GM19468 (cell line): ENCODE measurements around the gene TFCP2.
"Not testable (repeated sequence)": the region's sequence is repeated elsewhere in the genome, so short reads cannot be mapped to it uniquely, and the experiment has no call there.

Source experiments
- ATAC-seq: cut with Tn5 transposase; IDR thresholded peaks from one replicate; pipeline ENCODE4 v1.9.1; 2021; ENCODE audit warnings: mild to moderate bottlenecking, moderate library complexity, moderate number of reproducible peaks; ENCODE audit not compliant: unreplicated experiment; ENCODE audit errors: extremely low read depth

TFCP2 gene

DNA sequence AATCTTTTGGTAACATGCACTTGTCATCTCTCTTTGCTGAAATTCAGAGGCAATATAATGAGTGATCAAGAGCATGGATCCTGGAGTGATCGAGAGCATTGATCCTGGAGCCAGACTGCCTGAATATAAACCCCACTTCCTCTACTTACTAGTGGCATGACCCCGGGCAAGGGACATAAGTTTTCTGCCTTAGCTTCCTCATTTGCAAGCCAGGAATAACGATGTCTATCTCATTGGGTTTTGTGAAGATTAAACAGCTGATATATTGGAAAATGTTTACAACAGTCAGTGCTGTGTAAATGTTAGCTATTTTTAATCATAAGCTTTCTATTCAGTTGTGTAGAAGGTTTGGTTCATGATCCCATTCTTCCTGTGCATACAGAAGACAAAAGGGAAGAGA, 87.2 kb downstream of the TFCP2 start:
- no peak for ATAC-seq

DNA sequence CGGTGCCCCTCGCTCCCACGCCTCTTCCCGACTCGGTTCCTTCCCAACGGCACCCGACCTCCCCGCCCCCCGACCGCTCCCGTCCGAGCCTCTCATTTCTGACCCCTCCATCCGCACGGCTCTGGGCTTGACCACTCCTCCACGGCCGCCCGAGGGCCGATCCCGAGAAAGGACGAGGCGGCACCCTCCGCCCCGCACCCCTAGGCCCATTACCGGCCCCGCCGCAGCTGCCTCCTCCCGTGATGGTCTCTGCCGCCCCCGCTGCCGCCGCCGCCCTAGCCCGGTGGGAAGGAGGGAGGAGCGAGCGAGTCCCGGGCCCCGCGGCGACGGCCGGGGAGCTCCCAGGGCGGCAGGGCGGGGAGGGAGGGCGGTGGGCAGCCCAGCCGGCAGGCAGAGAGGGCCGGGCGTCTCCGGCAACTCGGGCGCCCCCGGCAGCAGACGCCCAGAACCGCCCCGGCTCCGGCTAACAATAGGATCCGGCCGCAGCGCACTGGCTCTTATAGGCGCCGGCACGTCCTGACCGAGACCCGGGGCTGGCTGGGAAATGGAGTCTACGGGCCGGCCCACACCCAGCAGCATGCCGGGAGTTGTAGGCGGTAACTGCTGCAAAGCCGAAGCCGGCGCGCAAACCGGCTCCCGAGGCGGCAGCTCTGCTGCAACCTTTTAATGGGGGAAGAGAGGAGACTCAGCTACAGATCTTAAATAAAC, 89.7 kb downstream of the TFCP2 start, which contains the start of gene CSRNP2:
Gene CSRNP2 (minus strand): TSS at position 471 of the 708 bp plus-strand sequence. CDS start 7,035 bp downstream, outside the sequence.
- ATAC-seq: peak; percentile 84

DNA sequence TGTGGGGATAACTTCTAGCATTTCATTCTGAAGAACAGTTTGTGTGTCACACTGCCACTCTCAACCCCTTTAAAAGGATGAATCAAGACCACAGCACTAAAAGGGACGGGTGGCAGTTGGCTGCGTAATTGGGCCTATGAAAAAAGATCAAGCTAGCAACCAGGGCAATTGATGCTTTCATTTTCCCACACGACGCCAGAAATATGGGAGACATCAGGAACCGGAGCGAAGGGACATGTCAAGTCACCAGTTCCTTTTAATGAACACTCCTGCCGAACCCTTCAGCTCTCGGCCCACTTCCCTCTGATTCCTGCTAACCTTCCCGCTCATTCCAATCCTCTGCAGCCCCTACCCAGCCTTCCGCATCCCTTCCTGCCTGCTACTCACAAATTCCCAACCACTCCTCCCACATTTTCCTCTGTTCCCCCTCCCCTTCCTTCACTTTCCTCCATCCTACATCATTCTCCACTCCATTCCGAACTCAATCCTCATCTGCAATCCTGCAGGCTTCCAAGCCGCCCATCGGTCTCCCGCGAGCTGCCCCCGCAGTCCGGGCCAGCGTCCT, 90.3 kb downstream of the TFCP2 start:
- ATAC-seq: no peak

DNA sequence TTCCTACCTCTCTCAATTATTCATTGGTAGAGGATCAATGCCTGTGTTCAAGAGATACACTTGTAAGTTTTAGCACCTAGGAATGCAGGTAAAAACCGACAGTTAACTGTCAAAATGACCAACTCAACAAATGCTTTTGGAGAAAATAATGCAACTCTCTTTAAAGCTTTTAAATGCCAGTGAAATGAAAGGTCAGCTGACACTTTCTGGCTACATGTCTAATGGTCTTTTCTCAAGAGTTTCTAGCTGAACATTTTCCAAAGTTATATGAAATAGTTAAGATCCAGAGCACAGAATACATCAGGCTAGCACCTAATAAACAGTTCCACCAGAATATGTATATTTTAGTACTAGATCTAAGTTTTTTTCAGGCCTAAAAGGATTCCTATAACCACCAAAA, 91.5 kb downstream of the TFCP2 start:
- no peak for ATAC-seq

DNA sequence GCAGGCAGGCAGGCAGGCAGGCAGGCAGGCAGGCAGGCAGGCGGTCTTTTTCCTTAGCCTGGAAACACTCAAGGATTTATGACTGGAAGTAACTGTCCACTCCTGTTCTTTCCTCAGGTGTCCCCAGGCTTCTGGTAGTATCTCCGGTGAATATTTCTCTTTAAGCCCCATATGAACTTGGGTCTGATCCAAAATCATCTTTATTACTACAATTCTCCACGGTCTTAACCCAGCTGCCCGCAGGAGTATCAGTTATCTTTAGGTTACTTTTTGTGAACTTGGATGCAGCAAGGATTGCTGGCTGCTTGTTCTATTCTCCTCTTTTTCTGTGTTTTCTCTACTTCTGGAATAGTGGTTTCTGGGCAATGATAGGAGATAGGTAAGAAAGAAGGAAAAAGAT, 92.8 kb downstream of the TFCP2 start:
- ATAC-seq: no peak

DNA sequence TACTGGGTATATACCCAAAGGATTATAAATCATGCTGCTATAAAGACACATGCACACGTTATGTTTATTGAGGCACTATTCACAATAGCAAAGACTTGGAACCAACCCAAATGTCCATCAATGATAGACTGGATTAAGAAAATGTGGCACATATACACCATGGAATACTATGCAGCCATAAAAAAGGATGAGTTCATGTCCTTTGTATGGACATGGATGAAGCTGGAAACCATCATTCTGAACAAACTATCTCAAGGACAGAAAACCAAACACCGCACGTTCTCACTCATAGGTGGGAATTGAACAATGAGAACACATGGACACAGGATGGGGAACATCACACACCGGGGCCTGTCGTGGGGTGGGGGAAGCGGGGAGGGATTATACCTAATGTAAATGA, 94.1 kb downstream of the TFCP2 start:
- ATAC-seq: not testable (repeated sequence)

DNA sequence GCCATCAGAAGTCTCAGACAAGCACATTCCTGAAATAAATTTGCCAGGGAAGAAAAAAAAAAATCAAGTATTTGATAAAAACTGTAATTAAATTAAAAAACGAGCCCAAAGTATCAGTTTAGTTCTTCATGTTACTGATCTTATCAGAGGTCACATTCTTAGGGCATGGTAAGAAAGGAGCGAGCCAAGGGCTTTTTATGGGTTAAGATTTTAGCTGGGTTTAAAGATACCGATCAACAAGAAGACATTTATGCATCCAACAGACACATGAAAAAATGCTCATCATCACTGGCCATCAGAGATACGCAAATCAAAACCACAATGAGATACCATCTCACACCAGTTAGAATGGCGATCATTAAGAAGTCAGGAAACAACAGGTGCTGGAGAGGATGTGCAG, 94.6 kb downstream of the TFCP2 start:
- ATAC-seq: not testable (repeated sequence)

DNA sequence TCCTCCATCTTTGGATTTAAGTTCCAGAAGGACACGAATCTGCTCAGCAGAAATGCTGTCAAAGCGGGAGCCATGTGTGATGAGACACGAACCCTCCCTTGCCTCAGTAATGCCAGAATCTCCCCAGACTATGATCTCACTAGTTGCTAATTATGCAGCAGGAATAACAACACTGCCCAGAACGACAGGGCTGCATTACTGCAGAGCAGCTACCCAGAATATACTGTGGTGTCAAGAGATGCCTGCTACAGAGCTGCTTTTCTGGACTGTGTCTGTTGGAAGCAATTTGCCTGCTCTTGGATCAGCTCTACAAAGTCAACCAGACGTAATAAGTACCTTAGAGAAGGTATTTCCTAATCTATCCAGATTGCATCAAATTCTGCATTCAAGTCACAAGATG, 95.0 kb downstream of the TFCP2 start:
- no peak for ATAC-seq

DNA sequence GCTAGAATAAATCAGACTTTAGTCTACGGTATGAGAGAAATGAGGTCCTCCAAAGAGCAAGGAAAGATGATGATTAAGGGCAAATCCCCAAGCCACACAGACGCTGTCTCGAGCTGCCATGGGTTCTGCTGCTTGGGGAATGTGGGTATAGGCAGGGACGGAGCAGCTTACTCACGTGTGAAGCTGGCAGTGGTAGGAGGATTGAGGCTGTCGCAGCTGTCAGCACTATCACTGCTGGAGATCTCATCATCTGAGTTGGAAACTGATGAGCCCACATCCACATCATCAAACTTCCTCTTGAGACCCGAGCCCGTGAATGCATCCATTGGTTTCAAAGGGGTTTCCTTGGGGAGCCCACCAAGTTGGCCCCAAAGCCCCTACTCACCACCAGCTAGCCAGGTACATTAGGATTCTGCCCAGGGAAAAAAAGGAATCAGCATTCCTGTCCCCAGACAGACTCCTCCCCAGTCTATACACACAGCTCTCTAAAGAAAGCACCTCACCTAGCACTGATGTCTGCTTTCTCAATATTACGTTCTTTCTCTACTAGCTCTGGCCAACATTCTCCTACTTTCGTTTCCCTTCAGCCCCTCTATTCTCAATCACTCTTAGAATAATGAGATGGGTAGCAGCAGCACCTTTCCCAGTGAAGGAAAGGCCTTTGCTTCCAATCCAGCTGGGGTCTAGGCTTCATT, 96.6 kb downstream of the TFCP2 start:
- no peak for ATAC-seq

DNA sequence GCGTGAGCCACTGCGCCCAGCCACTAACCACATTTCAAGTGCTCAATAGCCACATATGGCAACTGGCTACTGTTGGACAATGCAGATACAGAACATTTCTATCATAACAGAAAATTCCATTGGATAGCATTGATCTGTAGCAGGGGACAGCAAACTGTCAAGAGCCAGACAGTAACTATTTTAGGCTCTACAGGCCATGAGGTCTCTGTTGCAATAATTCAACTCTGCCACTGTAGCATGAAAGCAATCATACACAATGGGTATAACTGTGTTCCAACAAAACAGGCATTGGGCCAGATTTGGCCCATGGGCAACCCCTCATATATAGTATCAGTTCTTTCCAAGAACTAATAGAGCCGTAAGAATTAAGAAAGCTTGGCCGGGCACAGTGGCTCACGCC, 97.5 kb downstream of the TFCP2 start:
- no peak for ATAC-seq

DNA sequence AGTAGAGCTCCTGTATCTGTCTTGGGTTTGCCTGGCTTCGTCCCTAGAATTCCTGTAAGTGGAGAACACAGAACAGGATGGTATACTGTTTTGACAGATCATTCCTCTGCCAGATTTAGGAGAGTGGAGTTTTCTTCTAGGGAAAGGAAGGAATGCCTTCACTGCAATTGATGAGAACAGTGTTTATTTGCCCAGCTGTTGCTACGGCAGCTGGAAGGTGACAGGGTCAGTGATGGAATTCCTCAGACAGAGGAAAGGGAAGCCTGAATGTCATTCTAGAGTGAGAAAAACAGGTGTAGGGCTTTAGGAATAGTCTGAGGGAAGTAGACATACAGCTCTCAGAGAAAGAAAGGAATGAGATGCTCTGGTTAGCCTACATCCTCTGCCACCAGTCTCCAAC, 101.3 kb downstream of the TFCP2 start:
- ATAC-seq: no peak

DNA sequence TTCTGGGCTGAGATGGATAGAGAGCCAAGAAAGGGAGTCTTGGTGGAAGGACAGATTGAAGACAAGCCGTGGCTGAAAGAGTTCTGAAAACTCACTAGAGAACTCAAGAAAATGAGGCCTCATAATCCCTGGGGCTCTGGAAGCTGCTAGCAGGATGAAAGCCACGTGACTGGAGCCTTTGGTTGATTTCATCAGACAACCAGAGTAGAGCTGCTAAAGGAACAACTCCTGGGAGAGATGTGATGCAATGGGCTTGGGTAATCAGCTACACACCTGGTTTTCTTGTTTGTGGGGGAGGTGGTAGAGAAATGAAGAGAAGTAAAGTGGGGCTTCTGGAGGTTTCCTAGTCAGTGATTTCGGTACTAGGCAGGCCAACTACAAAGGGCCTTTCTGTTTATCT, 102.9 kb downstream of the TFCP2 start:
- no peak for ATAC-seq

DNA sequence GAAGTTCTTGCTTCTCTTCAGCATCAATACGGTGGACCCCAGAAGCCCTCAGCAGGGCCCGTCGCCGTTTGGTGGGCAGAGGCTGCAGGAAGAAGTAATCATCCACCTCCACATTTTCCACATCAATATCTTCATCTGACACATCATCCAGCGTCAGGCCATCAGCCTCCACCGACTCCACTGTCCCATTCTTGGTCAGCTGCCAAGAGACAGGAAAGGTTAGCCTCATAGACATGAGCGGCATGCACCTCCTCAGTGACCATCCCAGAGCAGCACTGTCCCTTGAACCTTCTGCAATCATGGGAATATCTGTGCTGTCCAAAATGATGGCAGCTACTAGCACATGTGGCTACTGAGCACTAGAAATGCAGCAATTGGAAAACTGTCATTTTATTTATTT, 105.2 kb downstream of the TFCP2 start:
- ATAC-seq: no peak

DNA sequence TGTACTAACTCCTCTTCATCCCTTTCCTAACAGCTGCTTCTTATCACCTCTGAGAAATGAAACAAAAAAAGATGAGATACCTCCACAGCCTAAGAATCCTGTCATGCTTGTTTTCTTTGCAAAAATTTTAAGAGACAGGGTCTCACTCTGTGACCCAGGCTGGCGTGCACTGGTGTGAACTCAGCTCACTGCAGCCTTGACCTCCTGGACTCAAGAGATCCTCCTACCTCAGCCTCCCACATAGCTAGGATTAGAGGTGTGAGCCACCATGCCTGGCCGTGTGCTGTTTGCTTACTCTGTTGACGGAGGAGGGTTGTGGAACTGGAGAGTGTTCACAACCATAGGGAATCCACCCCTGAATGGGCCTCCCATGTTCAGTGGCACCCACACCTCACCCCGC, 105.7 kb downstream of the TFCP2 start:
- no peak for ATAC-seq

DNA sequence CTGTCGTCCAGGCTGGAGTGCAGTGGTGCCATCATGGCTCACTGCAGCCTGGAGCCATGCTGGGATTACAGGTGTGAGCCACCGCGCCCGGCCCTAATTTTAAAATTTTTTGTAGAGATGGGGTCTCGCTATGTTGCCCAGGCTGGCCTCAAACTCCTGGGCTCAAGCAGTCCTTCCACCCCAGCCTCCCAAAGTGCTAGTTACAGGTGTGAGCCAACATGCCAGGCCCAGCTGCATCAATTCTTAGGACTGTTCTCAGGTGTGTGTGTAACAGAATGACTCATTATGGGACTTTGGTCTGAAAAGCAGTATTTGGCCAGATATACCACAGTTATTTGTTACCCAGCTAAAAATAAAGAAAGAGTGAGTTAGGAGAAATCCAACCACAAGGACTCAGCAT, 107.4 kb downstream of the TFCP2 start:
- no peak for ATAC-seq

DNA sequence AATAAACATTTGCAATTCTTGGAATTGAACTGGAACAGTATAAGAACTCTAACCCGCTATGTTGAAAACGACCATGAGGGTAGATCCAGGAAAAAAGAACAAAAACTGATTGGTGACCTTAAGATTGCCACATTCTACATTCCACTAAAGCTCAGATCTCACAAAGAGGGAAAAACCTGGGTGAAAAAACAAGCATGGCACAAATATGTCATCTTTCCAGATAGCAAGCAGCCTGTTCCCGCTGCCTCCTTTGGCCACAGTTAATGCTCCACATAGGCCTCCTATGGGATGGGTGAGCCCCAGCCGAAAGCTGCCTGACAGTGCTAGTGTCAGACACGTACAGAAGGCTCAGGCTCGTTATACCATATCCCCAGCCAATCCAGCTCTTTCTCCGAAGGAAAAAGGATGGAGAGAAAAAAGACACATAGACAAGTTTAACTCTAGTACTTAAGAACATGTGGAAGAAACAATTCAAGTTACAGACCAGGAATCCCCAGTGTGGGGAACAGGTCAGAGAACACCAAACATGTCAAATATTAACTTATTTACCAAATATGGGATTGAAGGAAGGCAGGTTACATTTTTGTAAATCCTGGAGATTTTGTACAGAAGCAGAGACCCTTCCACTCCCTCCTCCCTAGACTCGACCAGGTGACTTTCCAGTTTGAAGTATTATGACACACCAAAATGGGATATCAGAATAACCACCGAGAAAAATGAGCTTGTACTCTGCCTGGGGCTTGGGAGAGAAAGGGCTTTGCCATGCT, 110.1 kb downstream of the TFCP2 start:
- no peak for ATAC-seq

DNA sequence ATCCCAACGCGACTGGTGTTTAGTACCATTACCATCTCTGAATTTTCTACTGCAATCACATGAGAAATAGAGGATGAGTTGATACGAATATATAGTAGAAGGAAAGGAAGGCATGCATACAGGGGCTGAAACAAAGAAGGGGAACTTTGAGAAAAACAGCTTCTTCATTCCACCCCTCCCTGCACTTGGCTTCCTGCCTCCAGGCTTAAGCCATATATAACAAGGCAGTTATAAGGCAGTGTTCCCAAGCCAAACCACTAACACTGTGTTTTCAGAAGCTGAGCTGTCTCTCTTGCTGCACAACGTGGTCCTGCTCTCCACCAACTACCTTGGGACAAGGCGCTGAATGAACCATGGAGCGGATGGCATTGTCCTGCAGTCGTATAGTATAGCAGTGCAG, 113.8 kb downstream of the TFCP2 start:
- no peak for ATAC-seq

DNA sequence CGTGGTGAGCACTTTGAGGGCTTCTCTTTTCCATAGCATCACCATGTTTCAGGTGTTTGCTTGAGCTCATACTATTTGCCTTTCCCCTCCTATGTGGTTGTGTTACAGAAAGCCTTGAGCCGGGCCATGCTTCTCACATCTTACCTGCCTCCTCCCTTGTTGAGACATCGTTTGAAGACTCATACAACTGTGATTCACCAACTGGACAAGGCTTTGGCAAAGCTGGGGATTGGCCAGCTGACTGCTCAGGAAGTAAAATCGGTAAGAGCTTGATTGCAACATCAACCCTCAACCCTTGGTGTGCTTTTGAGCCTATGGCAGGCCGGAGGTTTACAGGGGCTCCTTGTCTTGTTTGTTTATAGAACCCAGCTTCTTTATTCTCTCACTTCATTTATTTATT, 116.7 kb downstream of the TFCP2 start:
- no peak for ATAC-seq

DNA sequence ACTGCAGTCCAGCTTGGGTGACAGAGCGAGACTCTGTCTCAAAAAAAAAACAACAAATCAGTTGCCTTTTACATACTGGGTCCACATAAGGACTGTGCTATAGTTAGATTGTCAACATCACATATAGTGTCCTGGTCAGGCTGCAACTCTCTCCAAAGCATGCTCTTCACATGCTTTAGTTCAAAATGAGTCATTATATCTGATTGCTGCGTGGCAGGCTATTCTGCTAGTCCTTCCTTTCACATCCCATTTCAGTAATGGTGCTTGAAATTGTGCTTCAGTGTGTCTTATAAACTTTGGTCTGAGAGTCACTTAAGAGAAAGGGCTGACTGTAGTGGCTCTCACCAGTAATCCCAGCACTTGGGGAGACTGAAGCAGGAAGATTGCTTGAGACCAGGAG, 117.9 kb downstream of the TFCP2 start:
- no peak for ATAC-seq

DNA sequence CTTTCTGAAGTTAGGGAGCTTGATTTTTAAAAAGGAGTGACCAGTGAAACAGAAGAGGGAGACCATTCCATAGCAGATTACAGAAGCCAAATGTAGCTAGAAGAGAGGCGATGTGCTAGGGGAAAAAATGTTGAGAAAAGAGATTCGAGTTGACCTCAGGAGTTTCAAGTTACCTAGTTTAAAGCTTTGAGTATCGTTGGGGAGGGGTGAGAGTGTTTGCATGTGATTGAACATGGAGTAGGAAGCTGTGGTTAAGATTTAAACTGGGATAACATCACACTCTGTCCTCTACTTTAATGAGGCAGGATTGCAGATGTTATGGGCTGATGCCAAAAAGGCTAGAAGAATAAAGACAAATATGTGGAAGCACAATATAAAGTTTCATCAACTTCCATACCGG, 121.1 kb downstream of the TFCP2 start:
- ATAC-seq: no peak

DNA sequence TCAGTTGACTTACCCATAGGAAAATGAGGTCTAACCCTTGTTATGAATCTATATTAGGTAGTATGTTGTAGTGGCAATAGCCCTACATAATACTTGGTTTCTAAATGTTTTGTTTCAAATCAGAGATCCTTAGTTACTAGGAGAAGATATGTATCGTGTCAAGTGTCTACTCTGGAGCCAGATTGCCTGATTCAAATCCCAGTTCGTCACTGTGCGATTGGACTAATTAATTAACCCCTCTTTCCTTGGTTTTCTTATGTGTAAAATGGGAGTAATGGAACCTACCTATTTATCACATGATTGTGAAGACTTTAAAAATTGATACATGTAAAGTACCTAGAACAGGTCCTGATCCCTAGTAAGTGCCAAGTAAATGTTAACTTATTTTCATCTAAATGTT, 123.4 kb downstream of the TFCP2 start:
- ATAC-seq: no peak
